T-helper 2 cell treated with Interferon-gamma antibody and Interleukin-4, amounts not matched to agents 5 μg/mL and 100 μg/mL, for 36 hours (primary cell): ENCODE measurements around the gene PPOX.
A peak's percentile ranks its signal among the peaks of the same experiment; 100 is the strongest.

Experiments used
- DNase-seq: peaks from one replicate; pipeline ENCODE4 v3.0.0; 2021; ENCODE audit warnings: low spot score
- H3K27ac Mint-ChIP-seq: one replicate; pipeline ENCODE4 v1.8.0; 2021; ENCODE audit warnings: mild to moderate bottlenecking, mixed read lengths
- H3K27me3 Mint-ChIP-seq: one replicate; pipeline ENCODE4 v1.8.0; 2021; ENCODE audit warnings: low read depth, mixed read lengths
- H3K36me3 Mint-ChIP-seq: one replicate; pipeline ENCODE4 v1.8.0; 2021; ENCODE audit warnings: low read depth, mixed read lengths
- H3K4me1 Mint-ChIP-seq: one replicate; pipeline ENCODE4 v1.8.0; 2021; ENCODE audit warnings: low read depth, mixed read lengths
- H3K4me3 Mint-ChIP-seq: one replicate; pipeline ENCODE4 v1.8.0; 2022; ENCODE audit warnings: mild to moderate bottlenecking, moderate library complexity, mixed read lengths
- H3K9me3 Mint-ChIP-seq: one replicate; pipeline ENCODE4 v1.8.0; 2021; ENCODE audit warnings: mixed read lengths

PPOX gene

DNA sequence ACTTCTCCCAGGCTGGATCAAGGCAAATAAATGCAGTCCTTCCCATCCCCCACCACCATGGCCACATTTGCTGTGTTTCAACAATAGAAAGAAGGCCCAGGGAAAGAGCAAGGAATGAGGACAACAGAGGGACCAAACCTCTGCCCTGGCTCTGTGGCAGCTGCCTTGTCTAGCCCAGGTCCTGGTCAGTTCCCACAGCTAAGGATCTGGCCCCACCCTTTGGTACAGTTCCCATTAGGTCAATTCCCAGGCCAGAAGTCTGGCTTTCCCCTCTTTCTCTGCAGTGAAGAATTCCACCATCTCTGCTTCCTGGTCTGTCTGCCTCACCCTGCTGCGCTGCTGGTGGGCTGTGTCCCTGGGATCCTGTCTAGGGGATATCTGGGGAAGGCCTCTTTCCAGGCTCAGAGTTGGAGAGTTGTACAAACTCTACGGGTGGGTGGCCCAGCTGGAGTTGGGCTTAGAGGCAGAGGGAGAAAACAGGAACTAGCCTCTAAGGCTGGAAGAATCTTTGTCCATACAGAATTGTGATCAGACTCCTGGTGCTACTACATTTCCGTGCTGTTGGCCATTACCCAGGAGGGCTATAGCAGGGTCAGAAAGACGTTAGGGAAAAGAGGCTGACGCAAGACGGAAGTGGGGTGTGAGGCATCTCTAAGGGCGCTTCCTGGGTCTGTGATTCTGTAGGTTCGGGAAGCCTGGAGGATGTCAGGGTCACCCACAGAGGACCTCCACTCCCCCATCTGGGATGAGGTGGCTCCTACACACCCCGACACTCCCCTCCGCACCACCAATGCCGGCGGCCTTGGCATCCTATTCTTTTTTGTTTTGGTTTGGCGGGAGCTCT lies 35.0 kb downstream of the PPOX start:
- Mint-ChIP-seq H3K27ac (peak overlapping the region; percentile 96), H3K36me3 (peaks cover 25% of the 10 kb centered on the region), H3K27me3 (no peaks in the 10 kb centered on the region), H3K9me3 (no peaks in the 10 kb centered on the region), H3K4me1 (peaks cover 43% of the 10 kb centered on the region), H3K4me3 (peak overlapping the region; percentile 94)
- no peak for DNase-seq

DNA sequence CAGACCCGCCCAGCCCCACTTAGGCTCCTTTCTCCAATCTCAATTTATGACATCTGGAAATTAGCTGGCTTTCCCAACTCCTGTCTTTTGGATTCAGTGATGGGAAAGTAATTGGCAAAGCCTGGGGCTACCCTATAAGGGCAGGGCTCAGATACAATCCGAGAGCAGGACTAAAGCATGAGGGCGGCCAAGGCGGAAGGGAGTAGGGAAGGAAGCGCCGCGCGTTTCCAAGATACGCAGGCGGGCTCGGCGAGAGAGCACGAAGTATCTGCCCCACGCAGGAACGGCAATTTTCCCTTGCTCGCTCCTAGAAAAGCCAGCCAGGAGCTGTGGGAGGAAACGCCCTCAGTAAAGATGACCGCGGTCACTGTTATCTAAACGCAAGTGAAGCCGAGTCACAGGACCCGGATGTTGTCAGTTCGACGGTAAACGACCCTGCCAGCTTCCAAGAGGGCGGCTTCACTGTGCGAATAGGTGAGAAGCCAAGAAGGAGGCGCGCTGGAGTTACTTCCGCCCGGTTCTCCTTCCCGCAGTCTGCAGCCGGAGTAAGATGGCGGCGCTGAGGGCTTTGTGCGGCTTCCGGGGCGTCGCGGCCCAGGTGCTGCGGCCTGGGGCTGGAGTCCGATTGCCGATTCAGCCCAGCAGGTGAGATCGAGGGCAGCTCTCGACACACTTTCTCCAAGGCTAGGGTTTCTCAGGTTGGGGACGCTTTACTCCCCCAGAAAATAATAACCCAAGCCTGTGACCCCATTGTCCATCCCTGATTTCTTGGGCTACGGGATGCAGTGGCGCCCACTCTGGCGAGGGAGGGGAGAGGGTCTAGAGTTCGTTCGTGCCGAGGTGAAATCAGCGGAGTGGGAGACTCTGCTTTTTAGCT lies 35.8 kb downstream of the PPOX start, which contains the start of gene NDUFS2:
NDUFS2 (plus strand) TSS at position 532 of the 877 bp plus-strand sequence; CDS start at position 551, 19 bp downstream.
- Mint-ChIP-seq H3K36me3 (peaks cover 33% of the 10 kb centered on the region), H3K9me3 (no peaks in the 10 kb centered on the region), H3K4me3 (peak within 1 kb of the TSS; percentile 94), H3K27ac (peak within 1 kb of the TSS; percentile 96), H3K27me3 (no peaks in the 10 kb centered on the region), H3K4me1 (peaks cover 47% of the 10 kb centered on the region)
- peak; percentile 93 for DNase-seq

DNA sequence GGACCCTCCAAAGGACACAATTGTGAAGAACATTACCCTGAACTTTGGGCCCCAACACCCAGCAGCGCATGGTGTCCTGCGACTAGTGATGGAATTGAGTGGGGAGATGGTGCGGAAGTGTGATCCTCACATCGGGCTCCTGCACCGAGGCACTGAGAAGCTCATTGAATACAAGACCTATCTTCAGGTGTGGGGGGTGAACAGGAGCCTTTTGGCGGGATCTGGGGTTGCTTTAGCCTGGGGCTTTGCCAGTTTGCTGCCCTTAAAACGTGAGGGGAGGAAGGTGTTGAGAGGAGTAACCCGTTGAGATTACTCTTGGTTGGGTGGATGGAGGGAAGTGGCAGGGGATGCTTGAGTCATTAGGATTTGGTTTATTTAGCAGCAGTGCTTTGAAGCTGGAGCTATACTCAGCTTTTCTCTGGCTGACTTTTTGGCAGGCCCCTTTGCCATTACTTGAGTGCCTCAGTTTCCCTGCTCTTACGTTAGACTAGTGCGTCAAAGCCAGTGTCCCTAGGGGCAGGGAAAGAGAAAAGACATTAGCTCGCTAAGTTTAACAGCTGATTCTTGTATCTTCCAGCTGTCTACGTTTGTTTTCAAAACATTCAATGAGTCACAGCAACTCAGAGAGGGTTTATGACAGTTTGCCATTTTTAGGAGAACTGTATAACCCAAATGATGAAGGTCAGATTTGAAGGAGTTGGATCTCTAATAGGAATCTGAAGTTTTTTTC lies 40.4 kb downstream of the PPOX start:
- no peak for DNase-seq
- Mint-ChIP-seq H3K27me3 (no peaks in the 10 kb centered on the region), H3K27ac (no peak overlapping the region), H3K9me3 (no peaks in the 10 kb centered on the region), H3K4me3 (no peak overlapping the region), H3K4me1 (peaks cover 38% of the 10 kb centered on the region), H3K36me3 (peaks cover 58% of the 10 kb centered on the region)

DNA sequence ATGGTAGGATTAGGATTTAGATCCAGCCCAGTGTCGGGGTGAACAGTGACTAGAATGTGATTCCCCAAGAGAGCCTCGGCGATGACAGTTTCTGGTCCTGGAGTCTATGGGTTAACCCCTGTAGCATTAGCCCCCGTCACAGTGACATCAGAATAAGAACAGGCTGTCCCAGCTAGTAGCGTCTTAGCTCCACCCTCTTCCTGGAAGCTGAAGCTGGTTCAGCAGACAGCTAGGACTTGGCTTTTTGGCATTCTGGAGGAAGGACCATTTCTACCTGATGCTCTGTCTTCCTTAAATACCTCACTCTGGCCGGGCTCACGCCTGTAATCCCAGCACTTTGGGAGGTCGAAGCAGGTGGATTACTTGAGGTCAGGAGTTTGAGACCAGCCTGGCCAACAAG lies 40.9 kb downstream of the PPOX start:
- Mint-ChIP-seq H3K36me3 (peaks cover 64% of the 10 kb centered on the region), H3K9me3 (no peaks in the 10 kb centered on the region), H3K4me3 (no peak overlapping the region), H3K4me1 (peaks cover 34% of the 10 kb centered on the region), H3K27ac (no peak overlapping the region), H3K27me3 (no peaks in the 10 kb centered on the region)
- DNase-seq: no peak

DNA sequence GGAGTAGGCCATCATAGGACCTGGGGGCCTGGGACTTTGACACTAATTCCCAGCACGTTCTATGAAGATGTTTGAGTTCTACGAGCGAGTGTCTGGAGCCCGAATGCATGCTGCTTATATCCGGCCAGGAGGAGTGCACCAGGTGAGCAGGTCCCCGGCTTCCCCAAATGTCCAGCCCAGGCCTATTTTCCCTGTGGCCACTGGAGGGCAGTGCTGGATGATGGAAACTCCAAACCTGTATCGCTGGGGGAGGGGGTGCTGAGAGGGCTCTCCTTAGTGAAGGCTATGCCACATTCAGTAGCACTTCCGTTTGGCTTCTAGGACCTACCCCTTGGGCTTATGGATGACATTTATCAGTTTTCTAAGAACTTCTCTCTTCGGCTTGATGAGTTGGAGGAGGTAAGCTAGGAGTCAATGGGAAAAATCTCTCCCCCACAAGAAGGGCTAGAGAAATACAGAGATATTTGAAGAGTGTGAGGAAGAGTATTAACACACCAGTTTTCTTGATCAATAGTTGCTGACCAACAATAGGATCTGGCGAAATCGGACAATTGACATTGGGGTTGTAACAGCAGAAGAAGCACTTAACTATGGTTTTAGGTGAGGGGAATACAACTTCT lies 43.7 kb downstream of the PPOX start:
- DNase-seq: peak; percentile 61
- H3K27me3 Mint-ChIP-seq: no peaks in the 10 kb centered on the region
- peak overlapping the region; percentile 15 for H3K27ac Mint-ChIP-seq
- H3K4me3 Mint-ChIP-seq: no peak overlapping the region
- peaks cover 69% of the 10 kb centered on the region for H3K36me3 Mint-ChIP-seq
- H3K9me3 Mint-ChIP-seq: no peaks in the 10 kb centered on the region
- H3K4me1 Mint-ChIP-seq: peaks cover 22% of the 10 kb centered on the region

DNA sequence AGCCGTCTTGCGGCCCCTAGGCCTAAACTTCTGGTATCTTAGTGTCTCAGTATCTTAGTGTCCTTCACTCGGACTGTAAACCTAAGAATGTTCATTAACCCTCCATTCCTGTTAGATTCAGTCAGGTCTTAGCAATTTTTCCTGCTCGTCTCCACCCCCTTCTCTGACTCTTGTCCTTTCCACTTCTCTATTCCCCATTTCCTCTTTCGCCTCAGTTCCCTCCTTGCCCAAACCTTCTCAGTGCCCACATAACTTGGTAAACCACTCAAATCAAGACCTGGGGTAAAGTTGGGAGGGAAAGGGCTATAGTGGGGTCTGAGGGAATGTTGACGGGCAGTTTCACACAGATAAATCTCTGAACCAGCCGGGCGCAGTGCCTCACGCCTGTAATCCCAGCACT lies 48.1 kb downstream of the PPOX start:
- H3K4me3 Mint-ChIP-seq: no peak overlapping the region
- H3K36me3 Mint-ChIP-seq: peaks cover 47% of the 10 kb centered on the region
- H3K27ac Mint-ChIP-seq: no peak overlapping the region
- no peak for DNase-seq
- H3K9me3 Mint-ChIP-seq: no peaks in the 10 kb centered on the region
- peaks cover 35% of the 10 kb centered on the region for H3K4me1 Mint-ChIP-seq
- no peaks in the 10 kb centered on the region for H3K27me3 Mint-ChIP-seq

DNA sequence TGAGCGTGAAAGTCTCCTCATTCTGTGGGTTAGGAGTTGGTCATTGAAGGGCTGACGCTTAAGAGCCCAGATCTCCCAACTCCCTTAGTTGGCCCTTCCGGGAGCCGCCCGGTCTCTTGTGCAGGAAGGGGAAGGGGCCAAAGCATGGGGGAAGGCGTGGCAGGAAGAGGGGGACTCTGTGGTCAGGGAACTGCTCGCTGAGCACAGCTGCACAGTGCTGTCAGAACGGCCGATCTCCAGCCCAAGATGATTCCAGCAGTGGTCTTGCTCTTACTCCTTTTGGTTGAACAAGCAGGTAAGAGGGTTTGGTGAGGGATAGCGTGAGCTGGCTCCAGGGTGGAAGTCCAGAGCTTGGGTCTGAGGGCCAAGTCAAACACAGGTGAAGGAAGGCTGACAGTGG lies 48.9 kb downstream of the PPOX start, which contains the start of gene FCER1G:
FCER1G (plus strand) TSS at position 220 of the 400 bp plus-strand sequence; CDS start at position 247, 27 bp downstream.
- peak within 1 kb of the TSS; percentile 21 for H3K27ac Mint-ChIP-seq
- H3K9me3 Mint-ChIP-seq: no peaks in the 10 kb centered on the region
- no peak for DNase-seq
- H3K4me3 Mint-ChIP-seq: peak within 1 kb of the TSS; percentile 51
- H3K27me3 Mint-ChIP-seq: no peaks in the 10 kb centered on the region
- H3K36me3 Mint-ChIP-seq: peaks cover 40% of the 10 kb centered on the region
- peaks cover 30% of the 10 kb centered on the region for H3K4me1 Mint-ChIP-seq

DNA sequence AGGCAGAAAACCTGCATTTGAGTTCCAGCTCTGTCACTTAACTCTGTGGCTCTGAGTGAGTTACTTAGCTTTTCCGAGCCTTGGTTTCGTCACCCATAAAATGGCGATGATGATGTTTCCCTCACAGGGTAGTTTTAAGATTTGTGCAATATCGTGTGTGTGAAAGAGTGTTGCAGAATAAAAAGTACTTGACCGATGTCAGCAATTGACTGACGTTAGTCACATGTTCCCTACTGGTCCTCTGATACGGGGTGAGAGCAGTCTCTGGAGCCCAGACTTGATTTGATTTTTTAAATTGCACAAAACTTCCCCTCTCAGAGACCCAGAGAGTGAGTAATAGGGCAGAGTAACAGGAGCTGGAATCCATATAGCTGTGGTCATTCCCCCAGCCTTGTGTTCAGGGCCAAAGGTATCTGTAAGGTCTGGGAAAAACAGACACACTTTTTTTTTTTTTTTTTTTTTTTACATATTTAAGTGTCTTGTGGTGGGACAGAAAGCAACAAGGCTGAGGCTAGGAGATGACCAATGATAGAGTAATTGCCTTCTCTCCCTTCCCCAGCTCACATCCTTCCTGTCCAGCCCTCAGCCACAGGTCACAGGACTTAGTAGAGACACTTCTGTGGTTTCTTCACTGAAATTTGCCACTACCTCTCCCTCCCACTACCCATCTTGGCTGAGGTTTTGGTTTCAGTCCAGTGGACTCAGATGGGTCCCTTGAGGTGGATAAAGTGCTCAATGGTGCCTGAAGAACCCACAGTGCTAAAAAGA lies 50.9 kb downstream of the PPOX start:
- Mint-ChIP-seq H3K9me3 (no peaks in the 10 kb centered on the region), H3K36me3 (peaks cover 26% of the 10 kb centered on the region), H3K4me3 (no peak overlapping the region), H3K27ac (no peak overlapping the region), H3K27me3 (no peaks in the 10 kb centered on the region), H3K4me1 (peaks cover 29% of the 10 kb centered on the region)
- no peak for DNase-seq

DNA sequence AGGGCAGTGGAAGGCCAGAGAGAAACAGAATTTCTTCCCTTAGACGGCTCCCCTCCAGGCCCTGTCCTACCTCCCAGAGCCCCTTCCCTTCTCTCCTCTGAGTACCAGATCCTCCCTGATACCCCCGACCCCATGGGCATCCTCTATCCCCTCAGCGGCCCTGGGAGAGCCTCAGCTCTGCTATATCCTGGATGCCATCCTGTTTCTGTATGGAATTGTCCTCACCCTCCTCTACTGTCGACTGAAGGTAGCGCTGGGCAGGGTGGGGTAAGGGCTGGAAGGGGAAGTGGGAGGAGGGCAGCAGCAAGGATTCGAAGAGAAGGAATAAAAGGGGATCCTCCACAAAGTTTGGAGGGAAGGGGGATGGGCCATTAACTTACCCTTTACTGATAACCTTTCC lies 51.6 kb downstream of the PPOX start:
- Mint-ChIP-seq H3K4me1 (peaks cover 29% of the 10 kb centered on the region), H3K36me3 (peaks cover 22% of the 10 kb centered on the region), H3K27ac (no peak overlapping the region), H3K27me3 (no peaks in the 10 kb centered on the region), H3K4me3 (no peak overlapping the region), H3K9me3 (no peaks in the 10 kb centered on the region)
- no peak for DNase-seq

DNA sequence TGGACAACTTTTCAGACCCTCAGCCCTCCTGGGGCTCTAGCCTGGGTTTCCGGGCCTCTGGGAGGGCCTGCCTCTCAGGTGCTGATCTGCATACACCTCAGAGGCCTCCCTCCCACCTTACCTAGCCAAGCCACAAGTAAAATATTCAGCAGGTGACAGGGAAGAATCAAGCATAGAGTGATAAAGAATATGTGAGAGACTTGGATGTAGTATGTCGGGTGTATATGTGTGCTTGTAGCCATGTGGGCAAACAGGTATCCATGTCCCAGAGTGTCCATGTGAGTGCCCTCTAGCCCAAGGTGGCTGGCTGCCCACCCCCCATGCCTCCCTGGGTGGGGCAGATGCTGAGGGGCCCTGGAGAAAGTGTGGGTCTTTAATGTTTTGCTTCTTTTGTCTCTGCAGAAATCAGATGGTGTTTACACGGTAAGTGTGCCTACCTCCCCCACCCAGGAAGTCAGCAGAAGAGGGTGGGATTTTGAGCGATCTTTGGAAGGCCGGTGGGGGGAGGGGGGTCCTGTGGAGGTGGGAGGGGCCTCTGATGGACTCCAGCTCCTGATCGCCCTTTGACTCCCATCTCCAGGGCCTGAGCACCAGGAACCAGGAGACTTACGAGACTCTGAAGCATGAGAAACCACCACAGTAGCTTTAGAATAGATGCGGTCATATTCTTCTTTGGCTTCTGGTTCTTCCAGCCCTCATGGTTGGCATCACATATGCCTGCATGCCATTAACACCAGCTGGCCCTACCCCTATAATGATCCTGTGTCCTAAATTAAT lies 52.3 kb downstream of the PPOX start:
- Mint-ChIP-seq H3K9me3 (no peaks in the 10 kb centered on the region), H3K4me1 (peaks cover 29% of the 10 kb centered on the region), H3K27ac (peak overlapping the region; percentile 39), H3K27me3 (no peaks in the 10 kb centered on the region), H3K4me3 (no peak overlapping the region), H3K36me3 (peaks cover 16% of the 10 kb centered on the region)
- DNase-seq: no peak

DNA sequence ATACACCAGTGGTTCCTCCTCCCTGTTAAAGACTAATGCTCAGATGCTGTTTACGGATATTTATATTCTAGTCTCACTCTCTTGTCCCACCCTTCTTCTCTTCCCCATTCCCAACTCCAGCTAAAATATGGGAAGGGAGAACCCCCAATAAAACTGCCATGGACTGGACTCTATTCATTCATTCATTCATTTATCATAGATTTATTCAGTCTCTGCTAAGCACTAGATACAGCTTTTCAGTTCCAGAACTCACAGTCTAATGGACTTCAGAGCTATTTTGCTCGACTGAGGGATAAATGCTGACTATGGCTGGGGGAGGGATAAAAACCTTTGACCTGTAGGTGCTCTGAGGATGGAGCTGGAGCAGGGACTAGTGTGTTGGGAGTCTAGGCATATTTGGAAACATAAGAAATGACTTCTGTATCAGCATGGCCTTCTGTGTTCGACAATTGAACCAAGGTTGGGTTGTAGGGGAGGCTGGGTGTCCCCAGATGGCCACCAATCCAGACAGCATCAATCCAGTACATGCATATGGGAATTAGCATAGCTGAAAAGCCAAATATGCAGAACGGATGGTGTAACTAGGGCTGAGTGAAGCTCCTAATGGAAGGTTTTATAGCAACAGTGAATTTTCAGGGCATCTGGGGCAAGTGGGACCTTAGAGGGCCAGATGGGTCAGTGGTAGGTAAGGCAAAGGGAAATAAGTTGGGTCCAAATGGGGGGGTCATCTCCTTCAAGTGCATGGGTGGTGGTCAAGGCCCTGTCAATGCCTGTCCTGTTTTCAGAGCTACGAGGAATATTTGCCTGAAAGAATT lies 53.1 kb downstream of the PPOX start:
- DNase-seq: no peak
- H3K27ac Mint-ChIP-seq: no peak overlapping the region
- H3K36me3 Mint-ChIP-seq: peaks cover 8% of the 10 kb centered on the region
- no peaks in the 10 kb centered on the region for H3K9me3 Mint-ChIP-seq
- H3K4me3 Mint-ChIP-seq: no peak overlapping the region
- peaks cover 29% of the 10 kb centered on the region for H3K4me1 Mint-ChIP-seq
- no peaks in the 10 kb centered on the region for H3K27me3 Mint-ChIP-seq
